Kidney capillary endothelial cell (primary cell): Measurements from ENCODE around the gene JMJD6.
"Not testable (repeated sequence)": the region's sequence is repeated elsewhere in the genome, so short reads cannot be mapped to it uniquely, and the experiment has no call there.

ENCODE experiments used
- DNase-seq: peaks from one replicate; pipeline ENCODE4 v3.0.0-alpha.2; 2018; ENCODE audit warnings: low spot score

Gene JMJD6

DNA sequence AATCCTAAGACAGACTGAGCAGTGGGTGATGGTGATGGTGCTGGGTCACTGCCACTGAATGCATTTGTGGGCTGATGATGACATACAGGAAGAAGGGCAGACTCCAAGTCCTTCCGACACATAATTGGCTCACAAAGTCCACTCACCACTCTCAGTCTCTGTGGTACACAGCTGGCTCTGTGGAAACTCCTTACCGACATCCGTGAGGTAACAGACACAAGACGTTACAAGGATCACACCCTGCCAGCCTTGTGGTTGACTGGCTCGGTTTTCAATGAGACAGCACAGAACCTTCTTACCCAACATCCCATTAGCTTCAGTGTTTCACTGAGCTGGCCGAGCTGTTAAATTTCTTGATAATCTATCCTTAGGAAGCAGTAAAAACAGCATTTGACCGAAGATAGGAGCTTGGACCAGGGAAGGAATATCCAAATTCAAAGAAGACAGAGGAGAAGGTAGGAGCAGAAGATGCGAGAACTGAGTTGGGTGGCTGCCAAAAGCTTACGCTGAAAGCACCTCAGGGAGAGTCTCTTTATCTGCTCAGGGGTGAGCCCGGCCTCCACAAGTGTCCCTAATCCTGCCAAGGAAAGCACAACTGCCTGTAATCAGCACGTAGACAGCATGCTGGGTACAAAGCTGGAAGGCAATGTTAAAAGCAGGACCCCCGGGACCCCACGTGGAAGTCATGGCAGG is 10.1 kb downstream of the JMJD6 start:
- DNase-seq = no peak

DNA sequence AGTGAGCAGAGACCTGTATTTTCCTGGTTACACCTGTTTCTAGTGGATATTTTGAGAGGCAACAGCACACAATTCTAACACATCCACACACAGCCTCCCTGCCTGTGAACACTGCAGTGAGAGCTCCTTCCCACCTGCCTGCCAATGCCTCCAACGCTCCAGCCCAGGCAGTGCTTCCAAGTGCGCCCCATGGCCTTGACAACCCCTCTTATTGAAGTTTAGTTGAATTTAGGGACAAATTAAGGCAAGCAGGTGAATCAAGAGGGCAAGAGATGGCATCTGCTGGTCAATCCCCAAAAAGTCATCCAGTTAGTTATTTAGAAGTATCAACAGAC is 10.9 kb downstream of the JMJD6 start:
- DNase-seq = no peak

DNA sequence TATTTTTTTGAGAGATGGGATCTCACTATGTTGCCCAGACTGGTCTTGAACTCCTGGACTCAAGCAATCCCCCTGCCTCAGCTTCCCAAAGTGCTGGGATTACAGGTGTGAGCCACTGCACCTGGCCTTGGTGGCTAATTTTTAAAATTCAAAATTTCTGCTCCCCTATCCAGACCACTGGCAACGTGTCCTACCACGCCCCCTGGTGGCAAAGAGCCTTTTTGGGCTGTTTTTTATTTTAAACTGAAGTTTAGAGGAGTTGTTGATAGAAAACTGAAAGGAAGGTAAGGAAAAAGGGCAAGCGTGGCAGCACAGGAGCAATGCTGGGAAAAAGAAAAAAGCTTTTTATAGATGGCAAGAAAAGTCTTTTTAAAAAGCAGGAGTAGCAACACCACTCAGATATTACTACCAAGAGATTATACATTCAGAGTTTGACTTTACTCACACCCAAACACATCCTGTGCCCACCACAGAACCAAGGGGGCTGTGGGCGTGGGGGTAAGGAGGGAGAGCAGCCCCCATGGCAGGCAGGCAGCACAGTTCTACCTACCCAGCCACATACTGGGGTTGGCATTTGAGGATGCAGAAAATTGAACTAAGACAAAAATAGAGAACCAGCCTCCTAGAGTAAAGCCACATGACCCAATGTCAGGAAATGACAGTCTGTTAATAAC is 11.4 kb downstream of the JMJD6 start:
- DNase-seq = no peak

DNA sequence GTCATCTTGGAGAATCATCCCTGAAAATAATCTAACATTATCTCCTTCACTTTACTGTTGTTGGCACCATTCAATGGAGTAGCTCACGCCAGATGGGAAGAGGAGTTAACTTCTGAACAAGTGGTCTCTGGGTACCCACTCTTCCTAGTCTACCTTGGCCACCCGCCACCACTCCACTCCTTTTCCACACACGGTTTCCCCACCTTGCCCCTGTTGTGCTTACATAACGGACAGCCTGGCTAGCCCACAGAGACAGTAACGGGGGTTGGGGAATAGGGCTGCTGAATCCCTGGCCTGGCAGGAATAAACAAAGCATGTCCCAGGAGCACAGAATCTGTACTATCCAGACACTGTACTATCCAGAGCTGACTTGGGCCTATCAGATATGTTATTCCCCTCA is 12.1 kb downstream of the JMJD6 start:
- no peak for DNase-seq

DNA sequence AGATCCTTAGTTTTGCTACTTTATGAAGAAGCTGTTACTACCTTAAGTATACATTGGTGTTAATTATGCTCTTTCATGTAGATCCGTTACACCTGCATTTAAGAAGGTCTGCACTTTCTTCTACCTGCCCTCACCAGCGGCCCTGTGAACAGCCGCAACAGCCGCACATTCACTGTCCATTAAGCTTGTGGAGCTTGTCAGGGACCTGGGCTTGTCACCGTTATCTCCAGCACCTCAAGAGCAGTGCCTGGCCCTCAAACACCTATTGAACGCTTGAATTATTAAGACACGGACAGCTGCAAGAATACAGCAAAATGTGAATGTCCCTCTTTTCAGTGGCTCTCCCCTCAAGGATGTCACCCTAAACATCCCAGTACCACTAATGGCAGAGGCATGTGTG is 12.6 kb downstream of the JMJD6 start:
- no peak for DNase-seq

DNA sequence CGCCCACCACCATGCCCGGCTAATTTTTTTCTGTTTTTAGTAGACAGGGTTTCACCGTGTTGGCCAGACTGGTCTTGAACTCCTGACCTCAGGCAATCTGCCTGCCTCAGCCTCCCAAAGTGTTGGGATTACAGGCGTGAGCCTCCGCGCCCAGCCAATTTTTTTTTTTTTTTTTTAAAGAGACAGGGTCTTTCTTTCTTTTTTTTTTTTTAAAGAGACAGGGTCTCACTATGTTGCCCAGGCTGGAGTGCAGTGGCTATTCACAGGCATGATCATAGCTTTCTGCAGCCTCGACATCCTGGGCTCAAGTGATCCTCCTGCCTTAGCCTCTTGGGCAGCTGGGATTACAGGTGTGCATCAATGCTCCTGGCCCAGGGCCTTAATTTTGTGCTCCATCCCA is 14.1 kb downstream of the JMJD6 start:
- not testable (repeated sequence) for DNase-seq

DNA sequence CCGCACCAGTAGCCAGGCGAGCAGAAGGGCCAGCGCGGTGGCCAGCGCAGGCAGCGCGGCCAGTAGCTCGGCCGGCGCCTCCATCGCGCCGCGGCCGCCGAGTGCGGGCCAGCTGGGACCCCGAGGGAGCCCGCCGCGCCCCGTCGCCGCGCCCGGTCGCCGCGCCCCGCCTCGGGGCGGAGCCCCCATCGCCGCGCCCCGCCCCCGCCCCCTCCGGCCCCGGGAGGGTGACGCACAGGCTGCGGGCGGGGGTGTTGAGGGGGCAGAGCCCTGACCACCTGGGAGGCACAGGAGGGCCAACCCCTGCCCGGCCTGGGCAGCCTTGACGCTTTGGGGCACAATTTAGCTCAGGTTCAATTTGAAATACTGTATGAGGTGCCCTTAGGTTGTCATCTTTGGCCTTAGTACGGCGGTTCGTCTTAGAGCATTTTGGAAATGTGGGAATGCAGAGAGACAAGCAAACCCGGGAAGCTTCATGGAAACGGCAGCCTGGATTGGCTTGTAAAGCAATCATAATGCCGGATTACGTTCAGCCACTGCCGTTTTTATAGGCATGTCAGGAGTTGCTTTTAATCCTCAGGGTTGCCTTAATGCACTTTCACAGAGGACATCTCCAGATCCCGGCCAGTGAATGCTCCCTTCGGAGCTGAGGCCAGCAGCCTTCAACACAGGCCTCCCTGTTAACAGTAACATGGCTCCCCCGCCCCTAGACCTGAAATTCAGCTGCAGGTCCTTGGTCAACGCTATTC is 15.4 kb downstream of the JMJD6 start, which contains the start of gene MXRA7:
Gene MXRA7 (minus strand): TSS at position 103 of the 749 bp plus-strand sequence. CDS start 19 bp downstream, at position 84.
- DNase-seq = no peak

DNA sequence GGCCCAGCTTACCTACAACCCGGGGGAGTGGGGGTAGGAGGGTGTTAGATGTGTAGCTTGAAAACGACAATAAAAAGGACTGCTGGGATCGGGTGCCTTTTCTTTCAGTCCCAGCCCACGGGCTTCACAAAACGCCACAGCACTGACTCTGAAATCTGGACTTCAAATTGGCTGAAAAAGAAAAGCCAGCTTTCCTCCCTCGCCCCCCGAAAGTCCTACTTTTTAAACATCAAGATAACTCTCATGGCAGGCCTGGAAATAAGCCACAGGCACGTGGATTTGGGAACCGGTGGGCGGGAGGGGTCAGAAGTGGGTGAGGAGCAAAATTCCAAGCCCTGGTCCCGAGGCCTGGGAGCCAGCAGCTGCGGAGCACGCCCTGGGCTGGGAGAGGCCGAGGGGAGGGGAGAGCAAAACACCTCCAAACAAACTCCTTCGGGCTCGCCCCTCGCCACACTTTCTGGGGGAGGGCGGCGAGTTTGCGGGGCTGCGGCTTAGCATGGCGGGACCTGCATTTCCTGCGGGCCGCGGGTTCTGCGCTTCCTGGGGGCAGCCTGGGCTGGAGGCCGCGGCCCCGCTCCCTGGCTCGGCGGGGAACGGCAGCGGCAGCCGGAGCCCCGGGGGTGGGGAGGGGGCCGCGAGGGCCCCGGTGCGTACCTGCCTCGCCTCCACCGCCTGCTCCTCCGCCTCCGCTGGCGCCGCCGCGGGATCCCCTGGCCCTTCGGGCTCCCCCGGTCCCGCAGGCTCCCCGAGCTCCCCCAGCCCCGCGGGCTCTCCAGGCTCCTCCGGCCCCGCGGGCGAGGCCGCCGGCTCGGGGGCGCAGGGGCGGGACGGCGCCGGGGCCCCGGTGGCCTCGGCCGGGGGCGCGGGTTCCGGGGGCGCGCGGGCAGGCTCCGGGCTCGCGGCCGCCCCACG is 16.2 kb downstream of the JMJD6 start:
- not testable (repeated sequence) for DNase-seq

DNA sequence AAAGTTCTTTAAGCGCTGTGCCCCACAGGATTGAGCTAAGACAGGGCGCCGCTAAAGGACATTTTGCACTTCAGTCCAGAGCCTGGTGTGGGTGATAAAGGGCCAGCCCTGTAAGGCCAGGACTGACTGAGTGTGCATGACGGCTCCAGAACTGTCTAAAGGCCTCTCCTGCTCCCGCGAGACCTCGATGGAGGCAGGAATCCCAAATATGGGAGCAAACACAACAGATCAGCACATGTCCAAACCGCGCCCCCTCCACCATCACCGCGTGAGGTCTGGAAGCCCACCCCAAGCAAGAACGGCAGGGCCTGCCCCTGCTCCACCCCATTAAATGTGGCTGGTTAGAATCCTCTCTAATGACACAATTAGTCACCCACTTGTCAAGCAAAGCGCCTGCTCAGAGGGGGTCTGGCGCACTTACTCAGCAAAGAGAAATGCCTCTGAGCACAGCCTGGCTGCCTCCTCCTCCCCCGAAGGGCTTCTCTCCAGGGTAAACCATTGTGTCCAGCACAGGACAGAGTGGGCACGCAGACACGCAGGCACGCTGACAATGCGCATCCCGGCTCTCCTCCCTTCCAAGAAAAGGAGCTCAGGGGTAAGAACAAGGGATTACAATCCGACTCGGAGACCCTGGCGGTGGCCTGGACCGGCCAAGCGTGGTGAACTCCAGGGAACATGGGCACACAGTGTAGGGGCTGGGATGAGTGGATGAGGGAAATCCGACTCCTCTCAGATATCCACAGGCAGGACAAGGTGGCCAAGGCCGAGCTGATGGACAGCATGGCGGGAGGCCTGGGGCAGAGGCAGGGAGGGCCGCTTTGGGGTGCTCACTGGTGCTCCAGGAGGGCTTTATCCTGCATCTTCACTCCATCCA is 17.1 kb downstream of the JMJD6 start:
- peak; percentile 73 for DNase-seq

DNA sequence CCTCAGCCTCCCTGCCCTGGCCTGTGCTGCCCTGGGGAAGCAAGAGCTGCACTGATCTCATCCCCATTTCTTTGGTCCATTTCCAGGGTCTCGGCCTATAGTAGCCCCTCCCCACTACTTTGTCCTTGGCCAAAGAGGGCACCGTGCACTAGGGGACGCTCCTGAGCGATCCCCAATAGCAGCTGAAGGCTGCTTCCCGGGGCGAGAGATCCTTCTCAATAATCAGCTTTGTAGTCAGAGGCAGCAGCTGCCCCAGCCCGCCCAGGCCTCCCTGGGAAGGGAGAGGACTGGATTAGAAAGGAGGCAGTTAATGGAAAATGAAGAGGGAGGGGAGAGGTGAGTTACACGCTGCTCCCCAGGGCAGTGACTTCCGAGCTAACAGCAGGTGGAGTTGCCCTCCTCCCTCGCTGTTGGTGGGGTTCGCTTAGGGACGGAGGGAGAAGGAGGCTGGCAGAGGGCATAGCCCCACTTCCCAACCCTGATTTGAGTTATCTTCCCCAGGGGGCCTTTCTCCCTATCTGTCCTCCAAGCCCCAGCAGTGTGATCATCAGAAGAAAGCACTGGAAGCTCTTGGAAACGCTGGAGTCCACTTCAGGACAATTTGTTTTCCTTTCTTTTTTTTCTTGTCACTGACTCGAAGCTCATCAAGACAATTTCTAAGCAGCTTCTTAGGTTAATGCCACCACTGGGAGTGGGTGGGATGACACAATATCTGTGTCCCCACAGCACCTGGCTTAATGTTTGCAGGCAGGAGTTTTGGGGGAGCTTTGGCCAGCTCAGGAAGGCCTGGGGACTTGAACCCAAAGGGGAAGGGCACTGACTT is 18.2 kb downstream of the JMJD6 start:
- DNase-seq = no peak

DNA sequence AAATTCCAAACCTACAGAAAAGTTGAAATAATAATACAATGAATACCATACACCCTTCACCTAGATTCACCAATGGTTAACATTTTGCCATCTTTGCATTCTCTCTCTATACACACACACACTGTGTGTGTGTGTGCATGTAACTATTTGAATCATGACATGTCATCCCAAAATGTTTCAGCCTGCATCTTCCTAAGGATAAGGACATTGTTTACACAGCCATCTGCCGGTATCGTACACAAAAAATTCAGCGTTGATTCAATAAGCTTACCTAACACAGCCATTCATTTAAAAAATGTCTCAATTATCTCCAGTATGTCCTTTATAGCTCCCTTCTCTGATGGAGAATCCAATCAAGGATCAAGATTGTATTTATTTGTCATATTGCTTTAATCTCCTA is 19.6 kb downstream of the JMJD6 start:
- no peak for DNase-seq

DNA sequence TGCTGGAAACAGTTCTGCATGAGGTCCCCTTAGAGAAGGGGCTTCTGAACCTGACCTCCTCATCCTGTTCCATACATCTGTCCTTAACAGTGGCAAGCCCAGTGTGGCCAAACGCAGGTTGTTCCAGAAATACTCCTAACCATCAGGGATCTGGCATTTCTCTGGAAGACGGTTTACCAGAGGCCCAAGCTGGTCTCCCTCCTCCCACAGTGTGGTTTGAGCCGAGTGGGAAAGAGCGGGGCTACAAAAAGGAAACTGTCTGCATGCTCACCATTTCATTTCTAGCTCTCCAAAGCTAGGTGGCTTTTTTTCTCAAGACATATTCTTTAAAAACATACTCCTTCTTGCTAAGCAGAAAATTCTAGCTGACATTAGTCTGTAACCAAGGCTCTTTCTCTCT is 21.6 kb downstream of the JMJD6 start:
- no peak for DNase-seq

DNA sequence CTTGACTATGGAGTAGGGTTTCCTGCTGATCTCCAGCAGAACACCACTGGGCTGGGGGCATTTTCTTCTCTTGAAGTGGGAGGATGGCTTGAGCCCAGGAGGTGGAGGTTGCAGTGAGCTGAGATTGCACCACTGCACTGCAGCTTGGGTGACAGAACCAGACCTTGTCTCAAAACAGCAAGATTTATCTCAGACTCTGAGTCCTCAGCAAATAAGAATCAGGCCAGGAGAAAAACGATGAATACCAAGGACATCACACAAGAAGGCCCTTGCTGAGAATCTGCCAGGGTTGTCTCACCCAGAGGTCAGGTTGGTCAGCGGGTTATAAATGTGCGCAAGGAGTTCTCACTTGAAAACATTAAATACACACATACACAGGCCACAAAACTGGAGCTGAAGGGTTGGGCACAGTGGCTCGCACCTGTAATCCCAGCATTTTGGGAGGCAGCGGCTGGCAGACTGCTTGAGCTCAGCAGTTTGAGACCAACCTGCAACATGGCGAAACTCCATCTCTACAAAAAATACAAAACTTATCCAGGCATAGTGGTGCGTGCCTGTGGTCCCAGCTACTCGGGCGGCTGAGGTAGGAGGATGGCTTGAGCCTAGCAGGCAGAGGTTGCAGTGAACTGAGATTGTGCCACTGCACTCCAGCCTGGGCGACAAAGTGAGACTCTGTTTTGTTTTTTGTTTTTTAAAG is 23.3 kb downstream of the JMJD6 start:
- DNase-seq = no peak

DNA sequence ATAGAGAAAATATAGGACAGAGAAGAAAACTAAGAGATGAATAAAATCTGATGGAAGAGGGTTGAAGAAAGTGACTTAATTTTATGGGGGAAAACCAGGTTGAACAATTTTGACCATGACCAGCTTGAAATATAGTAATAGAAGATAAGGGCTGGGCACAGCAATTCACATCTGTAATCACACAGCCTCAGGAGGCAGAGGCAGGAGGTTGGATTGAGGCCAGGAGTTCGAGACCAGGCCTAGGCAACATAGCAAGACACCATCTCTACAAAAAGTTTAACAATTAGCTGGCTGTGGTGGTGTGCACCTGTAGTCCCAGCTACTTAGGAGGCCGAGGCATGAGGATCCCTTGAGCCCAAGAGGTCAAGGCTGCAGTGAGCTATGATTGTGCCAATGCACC is 24.3 kb downstream of the JMJD6 start:
- DNase-seq = no peak

DNA sequence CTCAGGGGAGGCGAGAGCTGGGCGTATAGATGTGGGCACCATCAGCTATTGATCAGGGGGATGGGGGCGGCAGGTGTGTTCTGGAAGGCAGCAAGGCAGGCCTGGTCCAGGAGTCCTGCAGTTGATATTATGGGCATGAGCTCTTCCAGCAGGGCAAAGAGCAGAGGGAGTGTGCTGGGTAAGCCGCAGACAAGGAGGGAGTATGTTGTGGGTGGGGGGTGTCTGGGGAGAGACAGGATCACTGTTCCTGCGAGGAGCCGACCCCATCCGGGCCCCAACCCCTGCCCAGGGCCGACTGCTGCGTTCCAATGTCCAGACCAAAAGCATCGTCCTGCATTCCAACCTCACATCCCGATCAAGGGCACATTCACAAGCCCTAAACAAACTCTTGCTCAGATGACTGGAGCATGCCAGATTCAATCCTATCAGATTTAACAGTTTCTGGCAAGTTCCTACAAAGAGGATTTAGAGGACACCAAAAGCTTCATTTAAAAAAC is 24.9 kb downstream of the JMJD6 start:
- no peak for DNase-seq

DNA sequence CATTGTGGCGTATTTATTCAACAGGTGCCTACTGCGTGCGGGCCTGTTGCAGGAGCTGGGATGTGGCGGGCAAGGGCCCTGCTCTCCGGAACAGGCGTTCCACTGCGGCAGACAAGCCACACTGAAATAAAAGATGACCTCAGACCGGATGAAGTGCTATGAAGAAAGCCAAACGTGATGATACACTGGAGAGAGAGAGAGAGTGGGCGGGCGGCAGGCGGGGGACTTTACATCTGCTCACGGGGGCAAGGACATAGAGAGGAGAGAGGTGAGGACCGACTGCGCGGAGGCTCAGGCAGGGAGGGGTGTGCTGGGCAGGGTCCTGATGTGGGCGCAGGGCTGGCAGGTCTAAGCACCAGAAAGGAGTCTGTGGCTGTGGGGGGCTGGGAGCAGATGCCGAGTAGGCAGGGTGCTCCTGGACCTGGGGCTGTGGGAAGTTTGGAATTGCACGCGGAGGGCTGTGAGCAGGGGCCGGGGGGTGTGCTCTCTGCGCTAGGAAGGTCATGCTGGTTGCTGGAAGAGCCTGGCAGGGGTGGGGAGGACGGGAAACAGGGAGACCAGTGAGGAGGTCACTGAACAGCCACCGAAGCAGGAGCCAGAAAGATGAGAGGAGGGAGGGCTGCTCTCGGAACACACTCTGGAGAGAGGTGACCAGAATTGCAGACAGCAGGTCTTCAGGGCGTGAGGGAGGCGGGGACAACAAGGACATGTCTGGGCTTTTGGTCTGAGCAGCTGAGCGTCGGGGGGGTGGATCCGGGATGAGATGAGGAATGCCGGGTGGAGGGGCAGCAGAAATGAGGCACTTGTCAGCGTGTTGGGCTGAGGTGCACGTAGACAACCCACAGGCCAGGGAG is 25.6 kb downstream of the JMJD6 start:
- DNase-seq = peak; percentile 86

DNA sequence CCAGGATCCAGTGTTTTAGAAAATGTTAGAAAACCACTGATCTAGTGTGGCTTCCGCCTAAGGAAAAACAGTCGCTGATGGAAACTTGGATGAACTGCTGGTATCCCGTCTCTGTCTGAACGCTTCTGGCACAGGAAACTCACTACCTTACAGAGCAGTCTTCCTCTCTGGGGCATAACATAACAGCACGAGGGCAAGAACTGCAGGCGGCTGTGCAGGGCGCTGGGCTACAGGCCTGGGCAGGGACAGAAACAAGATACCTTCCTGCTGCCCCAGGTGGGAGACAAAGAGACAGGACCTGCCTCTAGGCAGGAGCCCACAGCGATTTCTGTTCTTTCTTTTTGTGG is 26.2 kb downstream of the JMJD6 start:
- DNase-seq = peak; percentile 32

DNA sequence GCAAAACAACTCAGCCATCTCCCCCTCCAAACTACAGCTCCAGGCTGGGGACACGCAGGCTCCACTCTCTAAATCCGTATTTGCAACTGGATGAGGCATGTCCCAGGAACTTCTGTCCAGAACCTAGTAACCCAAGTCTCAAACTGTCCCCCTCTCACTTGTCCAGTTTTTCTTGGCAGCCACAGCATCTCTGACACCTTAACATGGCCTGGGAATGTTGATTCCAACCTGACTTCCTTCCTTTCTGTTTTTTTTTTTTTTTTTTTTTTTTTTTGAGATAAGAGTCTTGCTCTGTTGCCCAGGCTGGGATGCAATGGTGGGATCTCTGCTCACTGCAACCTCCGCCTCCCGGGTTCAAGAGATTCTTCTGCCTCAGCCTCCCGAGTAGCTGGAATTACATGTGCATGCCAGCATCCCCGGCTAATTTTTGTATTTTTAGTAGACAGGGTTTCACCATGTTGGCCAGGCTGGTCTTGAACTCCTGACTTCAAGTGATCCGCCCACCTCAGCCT is 27.9 kb downstream of the JMJD6 start:
- not testable (repeated sequence) for DNase-seq
